ENCODE results near the gene HBS1L.

- TF ChIP-seq, protein P1, sequence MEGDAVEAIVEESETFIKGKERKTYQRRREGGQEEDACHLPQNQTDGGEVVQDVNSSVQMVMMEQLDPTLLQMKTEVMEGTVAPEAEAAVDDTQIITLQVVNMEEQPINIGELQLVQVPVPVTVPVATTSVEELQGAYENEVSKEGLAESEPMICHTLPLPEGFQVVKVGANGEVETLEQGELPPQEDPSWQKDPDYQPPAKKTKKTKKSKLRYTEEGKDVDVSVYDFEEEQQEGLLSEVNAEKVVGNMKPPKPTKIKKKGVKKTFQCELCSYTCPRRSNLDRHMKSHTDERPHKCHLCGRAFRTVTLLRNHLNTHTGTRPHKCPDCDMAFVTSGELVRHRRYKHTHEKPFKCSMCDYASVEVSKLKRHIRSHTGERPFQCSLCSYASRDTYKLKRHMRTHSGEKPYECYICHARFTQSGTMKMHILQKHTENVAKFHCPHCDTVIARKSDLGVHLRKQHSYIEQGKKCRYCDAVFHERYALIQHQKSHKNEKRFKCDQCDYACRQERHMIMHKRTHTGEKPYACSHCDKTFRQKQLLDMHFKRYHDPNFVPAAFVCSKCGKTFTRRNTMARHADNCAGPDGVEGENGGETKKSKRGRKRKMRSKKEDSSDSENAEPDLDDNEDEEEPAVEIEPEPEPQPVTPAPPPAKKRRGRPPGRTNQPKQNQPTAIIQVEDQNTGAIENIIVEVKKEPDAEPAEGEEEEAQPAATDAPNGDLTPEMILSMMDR (IDR thresholded peaks at IDR 0.05), result no peak
- TF ChIP-seq POLR2A (IDR thresholded peaks at IDR 0.05), result no peak
Measured at GRCh38 chr6:134997133-134997995, 57.3 kb downstream of the HBS1L start.

Data from body of pancreas (tissue), 4 donors.